A549 (cell line): ENCODE data around the gene TSSK3. TPM values are rescaled to one million over a fixed set of nuclear protein-coding genes. Genes with fewer than 3 reads are reported as not detected.

Source experiments
- ATAC-seq, 2 experiments: fragments of 200-7000 bp in 1 of 2; fragments of >200 bp in 1 of 2; cut with Nextera tagmentation in 1 of 2; cut with Tn5 transposase in 1 of 2; 3 replicates each; pipeline versions ENCODE4 v1.8.0 to v1.9.1; 2018 to 2020; ENCODE audit warnings: mild to moderate bottlenecking in 1 of 2, moderate library complexity in 1 of 2
- CTCF ChIA-PET: fragments of 300-600 bp; sonication (Branson Sonifier 250); formaldehyde crosslinking; extraction: SDS; loops from one replicate; lab custom pipeline; 2021; ENCODE audit warnings: antibody characterized with exemption, inconsistent platforms; lab: Yijun Ruan, JAX
- POLR2A ChIA-PET: fragments of 350-600 bp; formaldehyde crosslinking; extraction: SDS; loops from one replicate; lab custom pipeline; 2021; ENCODE audit warnings: antibody characterized with exemption, inconsistent platforms; lab: Yijun Ruan, JAX
- DNase-seq, 2 experiments: peaks; one replicate each; pipeline versions ENCODE4 v3.0.0 to v3.0.0-alpha.2; 2011 to 2016; ENCODE audit warnings: low read depth in 1 of 2, low spot score in 1 of 2
- FAIRE-seq: peaks from 2 replicates; lab custom pipeline; 2011; peaks lifted over from hg19 to GRCh38; lab: Jason Lieb, UNC
- H3K27ac ChIP-seq, 2 experiments: fragments of >200 bp; sonication (Bioruptor Twin); formaldehyde crosslinking; 3 replicates each; pipeline ENCODE4 v1.5.1; 2016 to 2017
- H3K4me1 ChIP-seq: fragments of >200 bp; sonication (Bioruptor Twin); formaldehyde crosslinking; 3 replicates; pipeline ENCODE4 v1.6.1; 2016
- H3K4me2 ChIP-seq: fragments of >200 bp; sonication (Bioruptor Twin); formaldehyde crosslinking; 3 replicates; pipeline ENCODE4 v1.6.1; 2016
- H3K4me3 ChIP-seq: fragments of >200 bp; sonication (Bioruptor Twin); formaldehyde crosslinking; 3 replicates; pipeline ENCODE4 v1.5.1; 2016
- H3K9me3 ChIP-seq: fragments of >200 bp; sonication (Bioruptor Twin); formaldehyde crosslinking; 3 replicates; pipeline ENCODE4 v1.6.1; 2016
- EHMT2 ChIP-seq: fragments of 200-600 bp; sonication (generic); IDR thresholded peaks from 2 replicates; pipeline ENCODE4 v1.6.1; 2016; ENCODE audit warnings: antibody characterized with exemption, low read depth, mild to moderate bottlenecking, moderate library complexity
- ESRRA ChIP-seq: fragments of 150-350 bp; IDR thresholded peaks from 2 replicates; pipeline ENCODE4 v1.6.1; 2014; ENCODE audit warnings: mild to moderate bottlenecking, low read length, borderline replicate concordance
- JUN ChIP-seq, 2 experiments: fragments of >200 bp; sonication (Bioruptor Twin); formaldehyde crosslinking; IDR thresholded peaks; 2 replicates in 1 of 2; 3 replicates in 1 of 2; pipeline ENCODE4 v1.6.1; 2016 to 2017
- MYC ChIP-seq: IDR thresholded peaks from 2 replicates; pipeline ENCODE4 v1.6.1; 2012; ENCODE audit warnings: mild to moderate bottlenecking, inconsistent platforms, low read length, improper control_type of control experiment, borderline replicate concordance
- NR3C1 ChIP-seq: fragments of >200 bp; sonication (Bioruptor Twin); formaldehyde crosslinking; IDR thresholded peaks from 3 replicates; pipeline ENCODE4 v1.6.1; 2017
- POLR2A ChIP-seq: IDR thresholded peaks from 2 replicates; pipeline ENCODE4 v1.6.1; 2012; ENCODE audit warnings: mild to moderate bottlenecking, low read length
- RAD21 ChIP-seq, 2 experiments: fragments of >200 bp in 1 of 2; sonication (Bioruptor Twin) in 1 of 2; formaldehyde crosslinking in 1 of 2; IDR thresholded peaks in 1 of 2; conservative IDR thresholded peaks in 1 of 2; 2 replicates in 1 of 2; 3 replicates in 1 of 2; pipeline ENCODE4 v1.6.1; 2012 to 2018; ENCODE audit warnings: inconsistent platforms in 1 of 2
- SMC3 ChIP-seq: fragments of >200 bp; sonication (Bioruptor Twin); formaldehyde crosslinking; IDR thresholded peaks from 3 replicates; pipeline ENCODE4 v1.6.1; 2018; ENCODE audit warnings: inconsistent platforms
- WGBS: methylation state at CpG from one replicate; pipeline ENCODE4 v1.1.6; 2017; ENCODE audit errors: missing lambda C conversion rate; 5-methylcytosine and 5-hydroxymethylcytosine counted together
- polyA plus RNA-seq, 4 experiments: library from polyadenylated mRNA; depleted of rRNA in 3 of 4; stranded (reverse); fragments of >200 nt; fragmentation: RNase III in 1 of 4; extraction: RNeasy Plus Mini Kit Qiagen cat#74134 plus additional on column Dnase treatment in 1 of 4; gene quantifications; 2 replicates in 3 of 4; 3 replicates in 1 of 4; pipeline ENCODE4 v1.2.3, GENCODE V29; 2011 to 2017
- TF ChIP-seq, protein P1 (sequence below): fragments of 450-650 bp; IDR thresholded peaks from 2 replicates; pipeline ENCODE4 v1.6.1; 2014; ENCODE audit warnings: antibody characterized with exemption
- TF ChIP-seq, protein P2 (sequence below): fragments of 250-450 bp; sonication (Bioruptor Pico); IDR thresholded peaks from 2 replicates; pipeline ENCODE4 v1.5.0; 2021; ENCODE audit warnings: mild to moderate bottlenecking, moderate library complexity, borderline replicate concordance
- TF ChIP-seq, protein P3 (sequence below): fragments of >200 bp; sonication (Bioruptor Twin); formaldehyde crosslinking; IDR thresholded peaks from 3 replicates; pipeline ENCODE4 v1.5.1; 2016
- TF ChIP-seq, protein P4 (sequence below): IDR thresholded peaks from 2 replicates; pipeline ENCODE4 v1.6.1; 2012

The TSSK3 gene
- polyA plus RNA-seq, 2 of the 4 experiments (the other 2 are of a cell fraction) = 0.31 to 0.37 TPM

DNA sequence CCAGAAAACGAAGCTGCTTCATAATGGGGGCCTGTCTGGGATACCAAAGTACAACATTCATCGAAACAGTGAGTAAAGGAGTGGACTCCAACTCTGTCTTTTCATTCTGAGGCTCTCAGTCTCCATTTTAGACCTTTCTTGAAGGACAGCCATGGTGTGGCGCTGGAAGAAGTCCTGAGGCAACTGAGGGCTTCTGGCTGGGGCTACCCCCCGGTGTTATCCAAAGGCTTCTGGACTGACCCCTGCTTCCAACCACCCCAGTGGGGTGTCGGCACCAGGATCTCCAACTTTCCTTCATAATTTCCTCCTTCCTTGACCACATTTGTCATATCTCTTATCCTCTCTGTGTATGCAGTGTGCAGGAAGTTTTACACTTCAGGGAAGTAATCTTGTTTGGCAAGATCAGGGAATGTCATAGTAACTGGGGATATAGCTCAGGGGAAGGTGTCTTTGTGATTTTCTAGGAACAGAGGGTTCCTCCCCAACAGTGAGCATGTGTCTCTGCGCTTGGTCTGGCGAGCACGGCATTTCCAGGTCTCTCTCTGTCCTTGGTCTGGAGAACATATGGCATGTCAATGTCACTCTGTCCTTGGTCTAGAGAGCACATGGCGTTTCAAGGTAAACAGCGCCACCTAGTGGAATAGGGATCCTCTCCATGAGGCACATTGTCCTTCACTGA, 51.3 kb downstream of the TSSK3 start:
- ChIA-PET CTCF (interaction anchor here (0.6 to 4.6 kb wide), 11 partner anchors 9 to 198 kb away, joined by 3 to 54 read pairs (median 4); partner anchors contain the start of gene BSDC1), POLR2A (no interaction called here)
- peak; percentile 90 to 96 for ATAC-seq
- 24% methylated on average over 10 of the region's 10 CpGs for WGBS
- H3K4me2 ChIP-seq = no peak overlapping the region
- H3K27ac ChIP-seq = no peak overlapping the region
- no peak for FAIRE-seq
- H3K4me3 ChIP-seq = no peak overlapping the region
- H3K4me1 ChIP-seq = no peaks in the 10 kb centered on the region
- DNase-seq = peak; percentile 43 to 67
- TF ChIP-seq, protein P1, sequence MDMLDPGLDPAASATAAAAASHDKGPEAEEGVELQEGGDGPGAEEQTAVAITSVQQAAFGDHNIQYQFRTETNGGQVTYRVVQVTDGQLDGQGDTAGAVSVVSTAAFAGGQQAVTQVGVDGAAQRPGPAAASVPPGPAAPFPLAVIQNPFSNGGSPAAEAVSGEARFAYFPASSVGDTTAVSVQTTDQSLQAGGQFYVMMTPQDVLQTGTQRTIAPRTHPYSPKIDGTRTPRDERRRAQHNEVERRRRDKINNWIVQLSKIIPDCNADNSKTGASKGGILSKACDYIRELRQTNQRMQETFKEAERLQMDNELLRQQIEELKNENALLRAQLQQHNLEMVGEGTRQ = no peak
- TF ChIP-seq RAD21 (conservative IDR thresholded peaks at IDR 0.05 in 1 of 2, IDR thresholded peaks at IDR 0.05 in 1 of 2) = peak; percentile 70 to 80; a peak in 4 of 5 replicates
- TF ChIP-seq EHMT2 = no peak
- TF ChIP-seq, protein P2, sequence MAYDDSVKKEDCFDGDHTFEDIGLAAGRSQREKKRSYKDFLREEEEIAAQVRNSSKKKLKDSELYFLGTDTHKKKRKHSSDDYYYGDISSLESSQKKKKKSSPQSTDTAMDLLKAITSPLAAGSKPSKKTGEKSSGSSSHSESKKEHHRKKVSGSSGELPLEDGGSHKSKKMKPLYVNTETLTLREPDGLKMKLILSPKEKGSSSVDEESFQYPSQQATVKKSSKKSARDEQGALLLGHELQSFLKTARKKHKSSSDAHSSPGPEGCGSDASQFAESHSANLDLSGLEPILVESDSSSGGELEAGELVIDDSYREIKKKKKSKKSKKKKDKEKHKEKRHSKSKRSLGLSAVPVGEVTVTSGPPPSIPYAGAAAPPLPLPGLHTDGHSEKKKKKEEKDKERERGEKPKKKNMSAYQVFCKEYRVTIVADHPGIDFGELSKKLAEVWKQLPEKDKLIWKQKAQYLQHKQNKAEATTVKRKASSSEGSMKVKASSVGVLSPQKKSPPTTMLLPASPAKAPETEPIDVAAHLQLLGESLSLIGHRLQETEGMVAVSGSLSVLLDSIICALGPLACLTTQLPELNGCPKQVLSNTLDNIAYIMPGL (CRISPR knock-in tag) = no peak
- TF ChIP-seq JUN (IDR thresholded peaks at IDR 0.05) = no peak
- TF ChIP-seq ESRRA = peak; percentile 98
- TF ChIP-seq MYC = 0 out of 2 replicates have a peak, but pooled peaks have one; percentile 70
- TF ChIP-seq, protein P3, sequence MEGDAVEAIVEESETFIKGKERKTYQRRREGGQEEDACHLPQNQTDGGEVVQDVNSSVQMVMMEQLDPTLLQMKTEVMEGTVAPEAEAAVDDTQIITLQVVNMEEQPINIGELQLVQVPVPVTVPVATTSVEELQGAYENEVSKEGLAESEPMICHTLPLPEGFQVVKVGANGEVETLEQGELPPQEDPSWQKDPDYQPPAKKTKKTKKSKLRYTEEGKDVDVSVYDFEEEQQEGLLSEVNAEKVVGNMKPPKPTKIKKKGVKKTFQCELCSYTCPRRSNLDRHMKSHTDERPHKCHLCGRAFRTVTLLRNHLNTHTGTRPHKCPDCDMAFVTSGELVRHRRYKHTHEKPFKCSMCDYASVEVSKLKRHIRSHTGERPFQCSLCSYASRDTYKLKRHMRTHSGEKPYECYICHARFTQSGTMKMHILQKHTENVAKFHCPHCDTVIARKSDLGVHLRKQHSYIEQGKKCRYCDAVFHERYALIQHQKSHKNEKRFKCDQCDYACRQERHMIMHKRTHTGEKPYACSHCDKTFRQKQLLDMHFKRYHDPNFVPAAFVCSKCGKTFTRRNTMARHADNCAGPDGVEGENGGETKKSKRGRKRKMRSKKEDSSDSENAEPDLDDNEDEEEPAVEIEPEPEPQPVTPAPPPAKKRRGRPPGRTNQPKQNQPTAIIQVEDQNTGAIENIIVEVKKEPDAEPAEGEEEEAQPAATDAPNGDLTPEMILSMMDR = peak; percentile 70
- peak; percentile 47 for TF ChIP-seq SMC3
- no peak for TF ChIP-seq POLR2A
- TF ChIP-seq NR3C1 = no peak
- TF ChIP-seq, protein P4, sequence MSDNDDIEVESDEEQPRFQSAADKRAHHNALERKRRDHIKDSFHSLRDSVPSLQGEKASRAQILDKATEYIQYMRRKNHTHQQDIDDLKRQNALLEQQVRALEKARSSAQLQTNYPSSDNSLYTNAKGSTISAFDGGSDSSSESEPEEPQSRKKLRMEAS = peak; percentile 72
- H3K9me3 ChIP-seq = no peaks in the 10 kb centered on the region

Other genes starting within 250 kb of the TSSK3 start
- 22.5 and 31.7 TPM in 2 replicates for gene TXLNA, start 182.9 kb upstream of the TSSK3 start, polyA plus RNA-seq (2011; rRNA removed)
- 23.9 to 26.0 TPM (median 25.0 TPM) in 3 replicates for gene TXLNA, start 182.9 kb upstream of the TSSK3 start, polyA plus RNA-seq (2017; fragmentation: RNase III; extraction: RNeasy Plus Mini Kit Qiagen cat#74134 plus additional on column Dnase treatment)
- 1.1 and 1.2 TPM in 2 replicates for gene CCDC28B, start 161.9 kb upstream of the TSSK3 start, polyA plus RNA-seq (2011; rRNA removed)
- 3.3 to 4.6 TPM (median 4.4 TPM) in 3 replicates for gene CCDC28B, start 161.9 kb upstream of the TSSK3 start, polyA plus RNA-seq (2017; fragmentation: RNase III; extraction: RNeasy Plus Mini Kit Qiagen cat#74134 plus additional on column Dnase treatment)
- gene IQCC, start 156.9 kb upstream of the TSSK3 start, polyA plus RNA-seq (2011; rRNA removed) = 1.6 and 1.8 TPM in 2 replicates
- gene IQCC, start 156.9 kb upstream of the TSSK3 start, polyA plus RNA-seq (2017; fragmentation: RNase III; extraction: RNeasy Plus Mini Kit Qiagen cat#74134 plus additional on column Dnase treatment) = 1.8 to 2.0 TPM (median 2.0 TPM) in 3 replicates
- gene DCDC2B, start 153.4 kb upstream of the TSSK3 start, polyA plus RNA-seq (2011; rRNA removed) = not detected in 2 replicates
- not detected in 3 replicates for gene DCDC2B, start 153.4 kb upstream of the TSSK3 start, polyA plus RNA-seq (2017; fragmentation: RNase III; extraction: RNeasy Plus Mini Kit Qiagen cat#74134 plus additional on column Dnase treatment)
- gene TMEM234, start 140.2 kb upstream of the TSSK3 start, polyA plus RNA-seq (2011; rRNA removed) = 8.4 and 10.9 TPM in 2 replicates
- gene TMEM234, start 140.2 kb upstream of the TSSK3 start, polyA plus RNA-seq (2017; fragmentation: RNase III; extraction: RNeasy Plus Mini Kit Qiagen cat#74134 plus additional on column Dnase treatment) = 12.0 to 12.1 TPM (median 12.0 TPM) in 3 replicates
- gene EIF3I, start 140.1 kb upstream of the TSSK3 start, polyA plus RNA-seq (2011; rRNA removed) = 299 and 300 TPM in 2 replicates
- 318 to 335 TPM (median 330 TPM) in 3 replicates for gene EIF3I, start 140.1 kb upstream of the TSSK3 start, polyA plus RNA-seq (2017; fragmentation: RNase III; extraction: RNeasy Plus Mini Kit Qiagen cat#74134 plus additional on column Dnase treatment)
- 0.53 and 0.54 TPM in 2 replicates for gene FAM167B, start 115.3 kb upstream of the TSSK3 start, polyA plus RNA-seq (2011; rRNA removed)
- 0.58 to 2.0 TPM (median 1.8 TPM) in 3 replicates for gene FAM167B, start 115.3 kb upstream of the TSSK3 start, polyA plus RNA-seq (2017; fragmentation: RNase III; extraction: RNeasy Plus Mini Kit Qiagen cat#74134 plus additional on column Dnase treatment)
- 0.03 and 0.04 TPM in 2 replicates for gene LCK, start 111.3 kb upstream of the TSSK3 start, polyA plus RNA-seq (2011; rRNA removed)
- not detected in 3 replicates for gene LCK, start 111.3 kb upstream of the TSSK3 start, polyA plus RNA-seq (2017; fragmentation: RNase III; extraction: RNeasy Plus Mini Kit Qiagen cat#74134 plus additional on column Dnase treatment)
- gene HDAC1, start 70.5 kb upstream of the TSSK3 start, polyA plus RNA-seq (2011; rRNA removed) = 135 TPM in 2 replicates
- gene HDAC1, start 70.5 kb upstream of the TSSK3 start, polyA plus RNA-seq (2017; fragmentation: RNase III; extraction: RNeasy Plus Mini Kit Qiagen cat#74134 plus additional on column Dnase treatment) = 88.8 to 102 TPM (median 99.6 TPM) in 3 replicates
- gene MARCKSL1, start 26.3 kb upstream of the TSSK3 start, polyA plus RNA-seq (2011; rRNA removed) = 73.2 and 89.4 TPM in 2 replicates
- 44.6 to 62.6 TPM (median 57.7 TPM) in 3 replicates for gene MARCKSL1, start 26.3 kb upstream of the TSSK3 start, polyA plus RNA-seq (2017; fragmentation: RNase III; extraction: RNeasy Plus Mini Kit Qiagen cat#74134 plus additional on column Dnase treatment)
- gene FAM229A, start 54 bp upstream of the TSSK3 start, polyA plus RNA-seq (2011; rRNA removed) = 3.5 and 3.6 TPM in 2 replicates
- 3.5 to 5.6 TPM (median 4.4 TPM) in 3 replicates for gene FAM229A, start 54 bp upstream of the TSSK3 start, polyA plus RNA-seq (2017; fragmentation: RNase III; extraction: RNeasy Plus Mini Kit Qiagen cat#74134 plus additional on column Dnase treatment)
- gene BSDC1, start 31.9 kb downstream of the TSSK3 start, polyA plus RNA-seq (2011; rRNA removed) = 19.9 and 26.1 TPM in 2 replicates
- gene BSDC1, start 31.9 kb downstream of the TSSK3 start, polyA plus RNA-seq (2017; fragmentation: RNase III; extraction: RNeasy Plus Mini Kit Qiagen cat#74134 plus additional on column Dnase treatment) = 18.8 to 22.7 TPM (median 21.0 TPM) in 3 replicates
- gene ZBTB8B, start 102.5 kb downstream of the TSSK3 start, polyA plus RNA-seq (2011; rRNA removed) = 0.01 TPM in 2 replicates
- 0.01 to 0.03 TPM (median 0.03 TPM) in 3 replicates for gene ZBTB8B, start 102.5 kb downstream of the TSSK3 start, polyA plus RNA-seq (2017; fragmentation: RNase III; extraction: RNeasy Plus Mini Kit Qiagen cat#74134 plus additional on column Dnase treatment)
- gene ZBTB8A, start 176.9 kb downstream of the TSSK3 start, polyA plus RNA-seq (2011; rRNA removed) = 4.9 and 6.0 TPM in 2 replicates
- 2.5 to 2.7 TPM (median 2.6 TPM) in 3 replicates for gene ZBTB8A, start 176.9 kb downstream of the TSSK3 start, polyA plus RNA-seq (2017; fragmentation: RNase III; extraction: RNeasy Plus Mini Kit Qiagen cat#74134 plus additional on column Dnase treatment)